Measurements from ENCODE around the gene BBIP1. TPM values are rescaled to one million over a fixed set of nuclear protein-coding genes. Genes with fewer than 3 reads are reported as not detected.

Gene BBIP1
- total and polyA plus RNA-seq, 11 donors: 19.3 to 32.4 (median 25.8) TPM

- no peaks in the 10 kb centered on the region for H3K36me3 ChIP-seq
- H3K27me3 ChIP-seq: no peaks in the 10 kb centered on the region
- no peaks in the 10 kb centered on the region for H3K9me3 ChIP-seq
- H3K4me1 ChIP-seq: peaks cover 0 to 69% (median 26%) of the 10 kb centered on the region in 12 donors
- intact Hi-C loops (cut with DNase I): no loop called here
- H3K27ac ChIP-seq: peak overlapping the region in 4 of 12 donors; percentile 2 to 99 (median 32)
- no peak overlapping the region for H3K4me3 ChIP-seq
- no peak for TF ChIP-seq CTCF (IDR thresholded peaks at IDR 0.05)
- no peak for TF ChIP-seq POLR2A (IDR thresholded peaks at IDR 0.05)
- ATAC-seq (peak; percentile 16 to 72 (median 52)), DNase-seq (peak in 1 of 5 donors; percentile 42)
- 38 to 44% (median 42%) methylated on average over 12 of the region's 12 CpGs for WGBS, 4 donors
These were observed 61.5 kb downstream of the BBIP1 start for GRCh38 chr10:110857265-110858171.

GRCh38 chr10:110853921-110854605 lies 64.9 kb downstream of the BBIP1 start:
- no peak for DNase-seq
- intact Hi-C loops (cut with DNase I): no loop called here
- H3K4me1 ChIP-seq: peaks cover 0 to 45% (median 10%) of the 10 kb centered on the region in 12 donors

DNA sequence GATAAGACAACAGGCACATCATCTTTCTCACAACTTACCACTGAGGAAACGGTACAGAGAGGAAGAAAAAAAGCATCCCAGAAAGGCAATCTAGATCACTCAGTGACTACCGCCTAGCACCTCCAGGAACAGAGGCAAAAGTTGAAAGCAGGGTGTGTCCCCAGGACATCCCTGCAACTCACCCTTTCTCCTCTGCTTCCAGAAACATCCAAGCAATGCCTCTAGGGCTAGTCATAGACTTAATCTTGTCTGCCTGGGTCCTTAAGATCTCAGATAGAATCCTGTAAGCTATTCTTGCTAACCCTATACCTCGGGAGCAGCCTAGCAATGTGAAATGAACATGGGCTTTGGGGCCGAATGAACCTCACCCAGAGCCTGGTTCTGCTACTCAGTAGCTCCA lies 66.0 kb downstream of the BBIP1 start:
- ATAC-seq (no peak), DNase-seq (no peak)
- TF ChIP-seq CTCF (IDR thresholded peaks at IDR 0.05) (no peak), POLR2A (IDR thresholded peaks at IDR 0.05) (no peak)
- Histone ChIP-seq H3K9me3 (no peaks in the 10 kb centered on the region), H3K36me3 (no peaks in the 10 kb centered on the region), H3K27me3 (no peaks in the 10 kb centered on the region), H3K4me1 (peaks cover 0 to 34% (median 7%) of the 10 kb centered on the region in 12 donors), H3K4me3 (no peak overlapping the region), H3K27ac (no peak overlapping the region)
- 82 to 94% (median 87%) methylated on average over 4 of the region's 4 CpGs for WGBS, 4 donors
- intact Hi-C loops (cut with DNase I): no loop called here

More at GRCh38 chr10:110853921-110854605, 64.9 kb downstream of the BBIP1 start:
- H3K4me3 ChIP-seq: no peak overlapping the region
- H3K36me3 ChIP-seq: no peaks in the 10 kb centered on the region
- peak overlapping the region in 1 of 12 donors; percentile 7 for H3K27ac ChIP-seq
- H3K9me3 ChIP-seq: no peaks in the 10 kb centered on the region
- TF ChIP-seq CTCF (IDR thresholded peaks at IDR 0.05) (no peak), POLR2A (IDR thresholded peaks at IDR 0.05) (no peak)
- no peak for ATAC-seq
- H3K27me3 ChIP-seq: no peaks in the 10 kb centered on the region

DNA sequence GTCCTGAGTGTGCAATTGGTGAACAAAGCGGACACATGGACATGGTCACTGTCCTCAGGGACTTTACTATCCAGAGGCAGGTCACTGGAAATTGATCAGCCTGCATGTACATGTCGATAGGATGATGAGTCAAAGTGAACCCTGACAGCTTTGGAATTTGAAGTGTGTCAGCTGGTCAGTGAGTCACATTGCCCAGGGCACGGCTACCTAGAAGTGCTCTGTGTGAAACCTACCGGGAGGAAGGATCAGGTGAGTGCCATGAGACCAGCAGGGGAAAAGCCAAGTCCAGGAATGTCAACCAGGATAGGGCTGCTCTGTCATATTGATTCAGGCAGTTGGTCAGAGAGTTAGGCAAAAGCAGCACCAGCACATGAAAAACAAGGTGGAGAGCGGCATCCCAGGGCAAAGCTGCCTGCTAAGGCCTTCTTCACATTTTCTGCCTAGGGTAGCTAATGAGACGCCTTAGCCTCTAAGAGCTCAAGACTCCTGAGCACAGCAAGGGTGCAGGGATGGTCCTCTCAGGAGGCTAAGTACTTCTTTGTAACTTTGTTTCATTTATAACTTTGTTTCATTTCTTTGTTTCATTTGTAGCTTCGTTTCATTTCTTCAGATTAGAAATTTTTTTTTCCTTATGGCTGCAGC lies 66.6 kb downstream of the BBIP1 start:
- no peaks in the 10 kb centered on the region for H3K27me3 ChIP-seq
- peak in 1 of 5 donors; percentile 1 for DNase-seq
- WGBS, 4 donors: 65 to 74% (median 69%) methylated on average over 7 of the region's 7 CpGs
- no peaks in the 10 kb centered on the region for H3K36me3 ChIP-seq
- no peaks in the 10 kb centered on the region for H3K9me3 ChIP-seq
- H3K27ac ChIP-seq: no peak overlapping the region
- ATAC-seq: peak in 2 of 4 donors; percentile 31 to 40
- no peak overlapping the region for H3K4me3 ChIP-seq
- H3K4me1 ChIP-seq: peaks cover 0 to 28% (median 2%) of the 10 kb centered on the region in 12 donors
- intact Hi-C loops (cut with DNase I): no loop called here
- TF ChIP-seq POLR2A (IDR thresholded peaks at IDR 0.05): no peak

Data from heart left ventricle (tissue), 16 donors.